ENCODE data around the gene HAUS8. TPM values are rescaled to one million over a fixed set of nuclear protein-coding genes. Genes with fewer than 3 reads are reported as not detected.

Gene HAUS8
- polyA plus RNA-seq, 3 donors: 2.5 to 9.3 (median 4.4) TPM

GRCh38 chr19:17036640-17037039, 38.6 kb downstream of the HAUS8 start:
- no peaks in the 10 kb centered on the region for H3K79me2 ChIP-seq (ENCODE audit: insufficient read depth, low read length)
- peak overlapping the region; percentile 65 for H3K4me2 ChIP-seq (replicated peaks; ENCODE audit: extremely low read depth, low read length, poor library complexity, severe bottlenecking)
- no peaks in the 10 kb centered on the region for H3K9me3 ChIP-seq (replicated peaks in 1 of 2; ENCODE audit: control insufficient read depth in 1 of 2, insufficient read depth in 1 of 2, low read length in 2 of 2)
- intact Hi-C loops (cut with micrococcal nuclease): no loop called here
- peaks cover 0 to 5% of the 10 kb centered on the region in 2 donors for H3K27me3 ChIP-seq (ENCODE audit: control insufficient read depth in 2 of 2, insufficient read depth in 2 of 2, low read length in 2 of 2)
- H3K4me1 ChIP-seq (ENCODE audit: control insufficient read depth in 1 of 2, insufficient read depth in 2 of 2, low read length in 2 of 2): peaks cover 16 to 23% of the 10 kb centered on the region in 2 donors
- 97% methylated on average over 4 of the region's 4 CpGs for WGBS (ENCODE audit: insufficient coverage)
- H3K4me3 ChIP-seq (replicated peaks in 1 of 3; ENCODE audit: low read depth in 2 of 3, low read length in 3 of 3): peak overlapping the region in 1 of 3 experiments; percentile 53
- Mint-ChIP-seq H3K4me3 (peak overlapping the region in 1 of 2 donors; percentile 78), H3K4me1 (peaks cover 25% of the 10 kb centered on the region), H3K27me3 (ENCODE audit: low read depth in 3 of 3) (peaks cover 19 to 29% (median 27%) of the 10 kb centered on the region in 3 donors), H3K36me3 (no peaks in the 10 kb centered on the region), H3K27ac (peak overlapping the region; percentile 82 to 91 (median 87)), H3K9me3 (peaks cover 0 to 10% (median 0%) of the 10 kb centered on the region in 7 donors)
- no peaks in the 10 kb centered on the region for H3K36me3 ChIP-seq (replicated peaks in 1 of 2; ENCODE audit: control insufficient read depth in 1 of 2, insufficient read depth in 2 of 2, low read length in 2 of 2)
- no peak overlapping the region for H3K9ac ChIP-seq (ENCODE audit: insufficient read depth, low read length, poor library complexity, severe bottlenecking)
- H4K20me1 ChIP-seq (ENCODE audit: insufficient read depth, low read length): no peaks in the 10 kb centered on the region
- no peak for DNase-seq
- peak overlapping the region in 1 of 2 donors; percentile 74 for H3K27ac ChIP-seq (ENCODE audit: low read depth in 1 of 2, low read length in 2 of 2)
- TF ChIP-seq CTCF (IDR thresholded peaks at IDR 0.05): no peak
- H2AFZ ChIP-seq (ENCODE audit: insufficient read depth, low read depth, low read length, poor library complexity, severe bottlenecking): peak overlapping the region; percentile 75

- 68% methylated on average over 15 of the region's 15 CpGs for WGBS (ENCODE audit: insufficient coverage)
- Histone ChIP-seq H3K36me3 (replicated peaks in 1 of 2; ENCODE audit: control insufficient read depth in 1 of 2, insufficient read depth in 2 of 2, low read length in 2 of 2) (no peaks in the 10 kb centered on the region), H3K9ac (ENCODE audit: insufficient read depth, low read length, poor library complexity, severe bottlenecking) (no peak overlapping the region), H3K4me1 (ENCODE audit: control insufficient read depth in 1 of 2, insufficient read depth in 2 of 2, low read length in 2 of 2) (peaks cover 16 to 23% of the 10 kb centered on the region in 2 donors), H2AFZ (ENCODE audit: insufficient read depth, low read depth, low read length, poor library complexity, severe bottlenecking) (peak overlapping the region; percentile 75), H3K9me3 (replicated peaks in 1 of 2; ENCODE audit: control insufficient read depth in 1 of 2, insufficient read depth in 1 of 2, low read length in 2 of 2) (no peaks in the 10 kb centered on the region), H3K27me3 (ENCODE audit: control insufficient read depth in 2 of 2, insufficient read depth in 2 of 2, low read length in 2 of 2) (peaks cover 0 to 8% of the 10 kb centered on the region in 2 donors), H3K4me3 (replicated peaks in 1 of 3; ENCODE audit: low read depth in 2 of 3, low read length in 3 of 3) (peak overlapping the region in 1 of 3 experiments; percentile 53), H3K4me2 (replicated peaks; ENCODE audit: extremely low read depth, low read length, poor library complexity, severe bottlenecking) (peak overlapping the region; percentile 65), H4K20me1 (ENCODE audit: insufficient read depth, low read length) (no peaks in the 10 kb centered on the region), H3K27ac (ENCODE audit: low read depth in 1 of 2, low read length in 2 of 2) (peak overlapping the region in 1 of 2 donors; percentile 74), H3K79me2 (ENCODE audit: insufficient read depth, low read length) (no peaks in the 10 kb centered on the region)
- DNase-seq: peak; percentile 92 to 97 (median 93)
- TF ChIP-seq CTCF (IDR thresholded peaks at IDR 0.05): no peak
- Mint-ChIP-seq H3K9me3 (peaks cover 0 to 8% (median 0%) of the 10 kb centered on the region in 7 donors), H3K4me3 (peak overlapping the region; percentile 55 to 78), H3K27ac (peak overlapping the region; percentile 82 to 91 (median 87)), H3K4me1 (peaks cover 25% of the 10 kb centered on the region), H3K36me3 (no peaks in the 10 kb centered on the region), H3K27me3 (ENCODE audit: low read depth in 3 of 3) (peaks cover 22 to 33% (median 28%) of the 10 kb centered on the region in 3 donors)
- intact Hi-C loops (cut with micrococcal nuclease): no loop called here
These were observed 39.3 kb downstream of the HAUS8 start for GRCh38 chr19:17035842-17036424.
